HEK293T (cell line): ENCODE results near the gene DLEC1.

Source experiments
- HDGF ChIP-seq: fragments of 450-650 bp; IDR thresholded peaks from 2 replicates; pipeline ENCODE4 v1.6.1; 2017; ENCODE audit warnings: antibody characterized with exemption, borderline replicate concordance
- SUZ12 ChIP-seq: fragments of 450-650 bp; IDR thresholded peaks from 2 replicates; pipeline ENCODE4 v1.6.1; 2016; ENCODE audit warnings: mild to moderate bottlenecking

- TF ChIP-seq SUZ12: no peak
- TF ChIP-seq HDGF: no peak
Measured at GRCh38 chr3:38031022-38031994, 7.7 kb upstream of the DLEC1 start.
